GM12874 (cell line): ENCODE data around the gene EPGN.

Experiments used
- TF ChIP-seq, protein P1 (sequence below): IDR thresholded peaks from 2 replicates; pipeline ENCODE4 v1.5.1; 2011; ENCODE audit warnings: low read depth, mild to moderate bottlenecking, control low read depth, low read length, moderate library complexity; ENCODE audit not compliant: insufficient read depth

Gene EPGN

DNA sequence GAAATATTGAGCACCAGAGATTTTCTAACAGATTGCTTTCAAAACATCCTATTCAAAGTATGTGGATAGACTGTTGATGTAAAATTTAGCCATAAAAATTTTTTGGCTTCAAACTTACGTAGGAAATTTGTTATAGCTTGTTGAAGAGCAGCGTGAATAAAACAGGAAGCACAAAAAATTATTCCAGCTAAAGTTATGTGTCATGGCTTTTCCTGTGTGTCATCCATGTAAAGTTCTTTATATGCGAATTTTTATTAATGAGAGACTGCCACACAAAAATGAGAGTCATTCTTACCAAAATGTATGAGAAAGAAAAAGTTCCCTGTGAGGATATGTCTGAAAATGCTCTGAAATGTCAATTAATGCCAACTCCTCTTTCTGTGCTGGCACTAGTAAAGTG is 19.5 kb downstream of the EPGN start:
- TF ChIP-seq, protein P1, sequence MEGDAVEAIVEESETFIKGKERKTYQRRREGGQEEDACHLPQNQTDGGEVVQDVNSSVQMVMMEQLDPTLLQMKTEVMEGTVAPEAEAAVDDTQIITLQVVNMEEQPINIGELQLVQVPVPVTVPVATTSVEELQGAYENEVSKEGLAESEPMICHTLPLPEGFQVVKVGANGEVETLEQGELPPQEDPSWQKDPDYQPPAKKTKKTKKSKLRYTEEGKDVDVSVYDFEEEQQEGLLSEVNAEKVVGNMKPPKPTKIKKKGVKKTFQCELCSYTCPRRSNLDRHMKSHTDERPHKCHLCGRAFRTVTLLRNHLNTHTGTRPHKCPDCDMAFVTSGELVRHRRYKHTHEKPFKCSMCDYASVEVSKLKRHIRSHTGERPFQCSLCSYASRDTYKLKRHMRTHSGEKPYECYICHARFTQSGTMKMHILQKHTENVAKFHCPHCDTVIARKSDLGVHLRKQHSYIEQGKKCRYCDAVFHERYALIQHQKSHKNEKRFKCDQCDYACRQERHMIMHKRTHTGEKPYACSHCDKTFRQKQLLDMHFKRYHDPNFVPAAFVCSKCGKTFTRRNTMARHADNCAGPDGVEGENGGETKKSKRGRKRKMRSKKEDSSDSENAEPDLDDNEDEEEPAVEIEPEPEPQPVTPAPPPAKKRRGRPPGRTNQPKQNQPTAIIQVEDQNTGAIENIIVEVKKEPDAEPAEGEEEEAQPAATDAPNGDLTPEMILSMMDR, result no peak

DNA sequence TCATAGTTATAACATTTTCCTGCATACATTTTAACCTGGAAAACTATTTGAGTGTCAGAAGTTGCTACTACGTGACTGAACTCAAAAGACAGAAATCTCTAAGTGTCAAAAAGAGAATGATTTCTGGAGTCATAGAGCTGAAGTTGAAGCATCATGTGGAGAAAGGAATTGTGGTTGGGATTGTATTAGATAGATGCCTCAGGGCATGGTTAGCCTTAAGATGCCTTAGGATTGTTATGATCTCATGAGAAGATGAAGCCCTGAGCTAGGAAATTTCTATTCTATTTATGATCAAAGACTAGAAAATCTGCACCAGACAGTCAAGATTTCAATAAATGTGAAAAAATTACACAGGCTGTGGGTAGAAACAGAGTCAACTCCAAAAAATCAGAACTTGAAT is 20.2 kb downstream of the EPGN start:
- TF ChIP-seq, protein P1, result no peak

DNA sequence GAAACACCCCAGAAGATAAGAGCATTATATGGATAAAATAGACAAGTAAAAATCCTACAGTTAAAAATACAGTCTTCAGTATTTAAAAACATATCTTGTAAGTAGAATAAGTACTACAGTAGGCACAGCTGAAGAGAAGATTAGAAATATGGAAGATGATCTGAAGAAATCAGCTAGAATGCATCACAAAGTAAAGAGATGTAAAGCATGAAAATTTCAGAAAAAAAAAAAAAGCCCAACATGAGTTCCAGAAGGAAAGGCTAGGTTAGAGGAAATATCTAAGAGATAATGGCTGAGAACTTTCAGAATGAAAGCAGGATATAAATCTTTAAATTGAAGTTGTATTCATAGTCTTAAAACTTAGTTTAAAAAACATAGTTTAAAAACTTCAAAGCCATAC is 21.0 kb downstream of the EPGN start:
- TF ChIP-seq, protein P1, result no peak

DNA sequence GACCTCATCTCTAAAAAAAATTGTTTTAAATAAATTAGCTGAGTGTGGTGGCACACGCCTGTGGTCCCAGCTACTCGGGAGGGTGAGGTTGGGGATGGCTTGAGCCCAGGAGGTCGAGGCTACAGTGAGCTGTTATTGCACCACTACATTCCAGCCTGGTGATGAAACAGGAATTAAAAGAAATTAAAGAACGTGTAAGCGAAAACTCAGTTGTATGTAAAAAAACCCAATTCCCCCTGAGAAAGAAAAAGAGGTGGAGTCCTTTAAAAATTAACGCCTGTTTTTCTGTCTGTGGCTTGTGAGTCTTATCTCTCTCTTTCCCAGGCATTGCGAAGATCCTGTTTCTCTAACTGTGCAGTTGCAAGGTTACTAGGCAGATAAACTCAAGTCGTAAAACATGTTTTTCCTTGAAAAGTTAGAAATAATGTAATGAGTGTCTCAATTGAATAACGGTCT is 22.1 kb downstream of the EPGN start:
- TF ChIP-seq, protein P1, result no peak

DNA sequence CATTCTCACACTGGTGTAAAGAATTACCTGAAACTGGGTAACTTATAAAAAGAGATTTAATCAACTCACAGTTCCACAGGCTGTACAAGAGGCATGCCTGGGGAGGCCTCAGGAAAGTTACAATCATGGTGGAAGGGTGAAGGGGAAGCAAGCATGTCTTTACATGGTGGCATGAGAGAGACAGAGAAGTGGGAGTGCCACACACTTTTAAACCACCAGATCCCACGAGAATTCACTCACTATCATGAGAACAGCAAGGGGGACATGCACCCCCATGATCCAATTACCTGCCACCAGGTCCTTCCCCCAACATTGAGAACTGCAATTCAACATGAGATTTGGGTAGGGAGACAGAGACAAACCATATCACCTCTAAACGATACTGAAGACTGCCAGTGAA is 23.0 kb downstream of the EPGN start:
- TF ChIP-seq, protein P1, result no peak

DNA sequence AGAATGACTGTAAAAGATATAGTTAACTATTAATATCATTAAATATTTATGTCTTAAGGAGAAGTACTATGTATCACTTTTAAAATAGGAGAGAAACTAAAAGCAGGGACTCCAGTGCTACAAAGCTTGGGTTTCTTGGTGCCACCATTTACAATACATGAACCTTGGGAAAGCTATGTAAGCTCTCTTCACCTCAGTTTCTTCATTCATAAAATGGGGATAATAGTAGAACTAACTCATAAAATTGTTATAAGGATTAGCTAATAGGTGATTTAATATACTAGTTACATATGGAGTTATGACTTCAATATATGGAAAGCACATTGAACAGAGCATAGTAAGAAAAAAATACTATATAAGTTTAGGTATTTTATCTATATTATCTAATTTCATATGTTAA is 23.7 kb downstream of the EPGN start:
- TF ChIP-seq, protein P1, result no peak

DNA sequence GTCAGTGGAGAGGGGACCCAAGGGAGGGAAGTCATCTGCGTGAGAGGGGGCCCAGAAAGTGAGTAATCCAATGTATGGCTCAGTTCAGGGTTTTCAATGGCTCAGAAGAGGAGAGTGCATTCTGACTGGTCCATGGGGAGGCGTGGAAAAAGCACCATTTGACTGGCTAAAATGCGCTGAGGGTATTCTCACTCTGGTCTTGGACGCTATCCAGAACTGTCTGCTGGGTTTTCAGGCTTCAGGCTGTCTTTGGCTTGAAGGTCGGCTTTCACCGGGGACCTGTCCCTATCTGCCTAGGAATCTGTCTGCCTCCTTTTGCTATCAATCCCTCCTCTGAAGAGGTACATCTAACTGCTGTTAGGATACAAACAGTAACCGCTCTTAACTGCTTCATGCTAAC is 26.4 kb downstream of the EPGN start:
- TF ChIP-seq, protein P1, result no peak
